H1 (cell line): Measurements from ENCODE around the gene POLL. TPM values are rescaled to one million over a fixed set of nuclear protein-coding genes. Genes with fewer than 3 reads are reported as not detected.

Experiments used
- CTCF ChIA-PET: fragments of 300-600 bp; sonication (Branson Sonifier 250); formaldehyde crosslinking; loops from one replicate; lab custom pipeline; 2021; ENCODE audit not compliant: partially characterized antibody; lab: Charles Lee
- POLR2A ChIA-PET: fragments of 300-600 bp; sonication (Branson Sonifier 250); formaldehyde crosslinking; loops from one replicate; lab custom pipeline; 2021; ENCODE audit warnings: inconsistent platforms; ENCODE audit not compliant: partially characterized antibody; lab: Charles Lee
- DNase-seq, 2 experiments: peaks; one replicate each; pipeline versions ENCODE4 v3.0.0 to v3.0.0-alpha.2; 2010 to 2022; ENCODE audit warnings: low spot score in 2 of 2, low read depth in 1 of 2, mixed read lengths in 1 of 2
- FAIRE-seq: peaks from 2 replicates; lab custom pipeline; 2011; peaks lifted over from hg19 to GRCh38; lab: Jason Lieb, UNC
- H2AFZ ChIP-seq: 2 replicates; pipeline ENCODE4 v1.8.1; 2012; ENCODE audit warnings: low read length, inconsistent platforms
- H2AK5ac ChIP-seq: 2 replicates; pipeline ENCODE4 v1.6.1; 2013; ENCODE audit warnings: low read depth, low read length
- H2BK120ac ChIP-seq: replicated peaks from 2 replicates; pipeline ENCODE3; 2013; ENCODE audit warnings: low read depth, low read length, inconsistent platforms
- H2BK12ac ChIP-seq: 2 replicates; pipeline ENCODE4 v1.6.1; 2013; ENCODE audit warnings: low read depth, low read length
- H2BK15ac ChIP-seq: 2 replicates; pipeline ENCODE4 v1.6.1; 2013; ENCODE audit warnings: low read length
- H2BK20ac ChIP-seq: 2 replicates; pipeline ENCODE4 v1.6.1; 2013; ENCODE audit warnings: low read length
- H2BK5ac ChIP-seq: 2 replicates; pipeline ENCODE4 v1.6.1; 2013; ENCODE audit warnings: low read depth, low read length
- H3K14ac ChIP-seq: 2 replicates; pipeline ENCODE4 v1.6.1; 2013; ENCODE audit warnings: inconsistent platforms; ENCODE audit not compliant: insufficient read length
- H3K18ac ChIP-seq: 2 replicates; pipeline ENCODE4 v1.6.1; 2013; ENCODE audit warnings: low read length; ENCODE audit errors: extremely low read depth
- H3K23ac ChIP-seq: 2 replicates; pipeline ENCODE4 v1.6.1; 2013; ENCODE audit warnings: inconsistent platforms; ENCODE audit not compliant: insufficient read length
- H3K23me2 ChIP-seq: 2 replicates; pipeline ENCODE4 v1.6.1; 2013; ENCODE audit warnings: low read depth, low read length
- H3K27ac ChIP-seq: 2 replicates; pipeline ENCODE4 v1.6.1; 2011; ENCODE audit warnings: low read depth, low read length, inconsistent platforms
- H3K27me3 ChIP-seq, 4 experiments: replicated peaks in 1 of 4; 1 replicate in 1 of 4; 2 replicates in 3 of 4; pipeline versions ENCODE4 v1.6.1 to v1.8.1; 2011 to 2013; ENCODE audit warnings: low read length in 3 of 4, mild to moderate bottlenecking in 3 of 4, inconsistent platforms in 2 of 4, mixed read lengths in 2 of 4, moderate library complexity in 1 of 4; ENCODE audit not compliant: control insufficient read depth in 3 of 4, insufficient read depth in 3 of 4; ENCODE audit errors: extremely low read depth in 1 of 4
- H3K36me3 ChIP-seq, 4 experiments: 2 replicates each; pipeline versions ENCODE4 v1.6.1 to v1.8.1; 2011 to 2013; ENCODE audit warnings: mild to moderate bottlenecking in 4 of 4, low read length in 3 of 4, moderate library complexity in 2 of 4, control low read depth in 1 of 4, inconsistent platforms in 1 of 4; ENCODE audit not compliant: insufficient read depth in 4 of 4, control insufficient read depth in 2 of 4
- H3K4ac ChIP-seq: replicated peaks from 2 replicates; pipeline ENCODE3; 2013; ENCODE audit warnings: low read length, low read depth, mixed read lengths, inconsistent platforms; ENCODE audit not compliant: insufficient read length
- H3K4me1 ChIP-seq, 4 experiments: replicated peaks in 1 of 4; 1 replicate in 1 of 4; 2 replicates in 3 of 4; pipeline versions ENCODE4 v1.6.1 to v1.8.1; 2011 to 2013; ENCODE audit warnings: low read length in 3 of 4, inconsistent platforms in 2 of 4, mixed read lengths in 1 of 4; ENCODE audit not compliant: insufficient read depth in 4 of 4, control insufficient read depth in 3 of 4
- H3K4me2 ChIP-seq, 2 experiments: 2 replicates each; pipeline versions ENCODE4 v1.6.1 to v1.8.1; 2011 to 2013; ENCODE audit warnings: low read depth in 2 of 2, low read length in 2 of 2, control low read depth in 1 of 2, inconsistent platforms in 1 of 2, mild to moderate bottlenecking in 1 of 2; ENCODE audit not compliant: insufficient read depth in 1 of 2
- H3K4me3 ChIP-seq, 4 experiments: fragments of 200-600, 300-600 bp in 1 of 4; sonication (generic), shearing (Covaris generic), sonication (Bioruptor Twin) in 1 of 4; 2 replicates each; pipeline versions ENCODE4 v1.5.1 to v1.8.1; 2011 to 2016; ENCODE audit warnings: low read length in 4 of 4, low read depth in 3 of 4, control low read depth in 2 of 4, inconsistent platforms in 2 of 4, mild to moderate bottlenecking in 2 of 4, mixed read lengths in 1 of 4, moderate library complexity in 1 of 4; ENCODE audit not compliant: insufficient read depth in 2 of 4; ENCODE audit errors: extremely low read depth in 1 of 4
- H3K56ac ChIP-seq: replicated peaks from 2 replicates; pipeline ENCODE3; 2013; ENCODE audit warnings: low read depth, mild to moderate bottlenecking, mixed read lengths, low read length, inconsistent platforms; ENCODE audit not compliant: insufficient read length
- H3K79me1 ChIP-seq: 2 replicates; pipeline ENCODE4 v1.6.1; 2013; ENCODE audit warnings: low read depth, low read length, control low read depth
- H3K79me2 ChIP-seq, 2 experiments: 2 replicates each; pipeline versions ENCODE4 v1.6.1 to v1.8.1; 2012 to 2013; ENCODE audit warnings: low read length in 2 of 2, mild to moderate bottlenecking in 2 of 2, inconsistent platforms in 1 of 2; ENCODE audit not compliant: insufficient read depth in 2 of 2, control insufficient read depth in 1 of 2
- H3K9ac ChIP-seq, 4 experiments: replicated peaks in 1 of 4; 1 replicate in 1 of 4; 2 replicates in 3 of 4; pipeline versions ENCODE4 v1.6.1 to v1.8.1; 2011 to 2013; ENCODE audit warnings: low read depth in 3 of 4, low read length in 3 of 4, control low read depth in 2 of 4, mild to moderate bottlenecking in 2 of 4, moderate library complexity in 2 of 4, inconsistent platforms in 1 of 4; ENCODE audit errors: extremely low read depth in 1 of 4
- H3K9me3 ChIP-seq, 2 experiments: 2 replicates each; pipeline versions ENCODE4 v1.6.1 to v1.8.1; 2012 to 2013; ENCODE audit warnings: mild to moderate bottlenecking in 2 of 2, moderate library complexity in 2 of 2, control low read depth in 1 of 2, inconsistent platforms in 1 of 2, low read depth in 1 of 2, low read length in 1 of 2, mixed read lengths in 1 of 2; ENCODE audit not compliant: insufficient read depth in 2 of 2
- H4K20me1 ChIP-seq, 2 experiments: replicated peaks in 1 of 2; 2 replicates each; pipeline versions ENCODE3 to v1.8.1; 2011 to 2013; ENCODE audit warnings: inconsistent platforms in 2 of 2, low read length in 2 of 2, mild to moderate bottlenecking in 1 of 2; ENCODE audit not compliant: insufficient read depth in 2 of 2, control insufficient read depth in 1 of 2
- H4K5ac ChIP-seq: 2 replicates; pipeline ENCODE4 v1.6.1; 2013; ENCODE audit warnings: low read length, low read depth, mixed read lengths, inconsistent platforms; ENCODE audit not compliant: insufficient read length
- H4K8ac ChIP-seq: 2 replicates; pipeline ENCODE4 v1.8.0; 2013; ENCODE audit warnings: mild to moderate bottlenecking, moderate library complexity, low read length, inconsistent platforms; ENCODE audit not compliant: insufficient read depth; ENCODE audit errors: extremely low read depth
- H4K91ac ChIP-seq: replicated peaks from 2 replicates; pipeline ENCODE3; 2013; ENCODE audit warnings: low read length, mixed read lengths, inconsistent platforms; ENCODE audit not compliant: insufficient read length
- BACH1 ChIP-seq: IDR thresholded peaks from 2 replicates; pipeline ENCODE4 v1.6.1; 2012; ENCODE audit warnings: low read length, improper control_type of control experiment
- CBX5 ChIP-seq: fragments of 300-800, 300-1000 bp; sonication (generic); IDR thresholded peaks from 2 replicates; pipeline ENCODE4 v1.7.1; 2016; ENCODE audit warnings: antibody characterized with exemption, low read length, low read depth
- CBX8 ChIP-seq: fragments of 300-800, 300-1000 bp; sonication (generic); IDR thresholded peaks from 2 replicates; pipeline ENCODE4 v1.7.1; 2016; ENCODE audit warnings: low read depth, low read length, borderline replicate concordance
- CTCF ChIP-seq, 3 experiments: IDR thresholded peaks; 1 replicate in 2 of 3; 2 replicates in 1 of 3; pipeline versions ENCODE4 v1.5.1 to v1.6.1; 2011; ENCODE audit warnings: low read length in 3 of 3, mild to moderate bottlenecking in 3 of 3, inconsistent platforms in 2 of 3, low read depth in 1 of 3, moderate library complexity in 1 of 3; ENCODE audit not compliant: insufficient read depth in 1 of 3; ENCODE audit errors: control extremely low read depth in 1 of 3
- FOSL1 ChIP-seq: IDR thresholded peaks from 2 replicates; pipeline ENCODE4 v1.6.1; 2011; ENCODE audit warnings: mild to moderate bottlenecking, low read depth, low read length, moderate library complexity; ENCODE audit not compliant: insufficient read depth
- GABPA ChIP-seq: IDR thresholded peaks from 2 replicates; pipeline ENCODE4 v1.6.1; 2011; ENCODE audit warnings: mild to moderate bottlenecking, low read length, moderate library complexity, borderline replicate concordance; ENCODE audit not compliant: insufficient read depth
- KDM4A ChIP-seq: IDR thresholded peaks from one replicate; pipeline ENCODE4 v1.7.1; 2012; ENCODE audit warnings: low read depth, mild to moderate bottlenecking, moderate library complexity, low read length, inconsistent platforms; ENCODE audit not compliant: severe bottlenecking
- PHF8 ChIP-seq: fragments of 200-600 bp; sonication (generic); conservative IDR thresholded peaks from 2 replicates; pipeline ENCODE4 v1.7.1; 2012; ENCODE audit warnings: low read depth, mild to moderate bottlenecking, inconsistent platforms, low read length, moderate library complexity
- SP1 ChIP-seq: IDR thresholded peaks from 2 replicates; pipeline ENCODE4 v1.6.1; 2011; ENCODE audit warnings: low read depth, low read length
- TAF1 ChIP-seq: IDR thresholded peaks from 2 replicates; pipeline ENCODE4 v1.6.1; 2011; ENCODE audit warnings: mild to moderate bottlenecking, low read depth, low read length
- WGBS, 2 experiments: shearing (Covaris generic) in 1 of 2; methylation state at CpG; one replicate each; pipeline versions ENCODE4 v1.1.6 to v1.1.7; 2013 to 2015; ENCODE audit warnings: low lambda C conversion rate in 2 of 2, mixed read lengths in 2 of 2, inconsistent platforms in 1 of 2, low coverage in 1 of 2, missing lambda C conversion rate in 1 of 2; ENCODE audit not compliant: insufficient replicate concordance in 2 of 2, insufficient coverage in 1 of 2, insufficient read length in 1 of 2; ENCODE audit errors: extremely low coverage in 1 of 2, missing lambda C conversion rate in 1 of 2; 5-methylcytosine and 5-hydroxymethylcytosine counted together
- polyA plus RNA-seq, 7 experiments: library from polyadenylated mRNA; depleted of rRNA in 3 of 7; stranded (reverse) in 5 of 7; unstranded in 2 of 7; fragments of >200 nt in 5 of 7; fragments of 200-250 nt in 2 of 7; gene quantifications; 1 replicate in 5 of 7; 2 replicates in 1 of 7; 4 replicates in 1 of 7; pipeline versions ENCODE4 v1.2.1 to v1.2.3, GENCODE V29; 2011 to 2013; ENCODE audit warnings: missing spikeins in 2 of 7, mixed read lengths in 2 of 7
- total RNA-seq: library from RNA; stranded (reverse); fragmentation: NEBNext Ultra II Directional; extraction: Animal tissue kit (Norgen Biotek cat#: 25700); gene quantifications from 2 replicates; pipeline ENCODE4 v1.2.1, GENCODE V29; 2021

POLL gene
- total and polyA plus RNA-seq, 2 of the 8 experiments (the other 6 are each of a cell fraction or from before 2014, with no cell fraction given): 26.1 to 45.9 TPM

GRCh38 chr10:101558204-101558603 is 29.9 kb downstream of the POLL start:
- Histone ChIP-seq H3K9me3 (no peaks in the 10 kb centered on the region), H3K14ac (no peak overlapping the region), H2AK5ac (no peak overlapping the region), H3K9ac (no peak overlapping the region), H2BK20ac (no peak overlapping the region), H3K4me2 (no peak overlapping the region), H2BK15ac (no peak overlapping the region), H3K27ac (no peak overlapping the region), H3K27me3 (no peaks in the 10 kb centered on the region), H3K4me3 (no peak overlapping the region), H3K36me3 (no peaks in the 10 kb centered on the region), H2AFZ (no peak overlapping the region), H4K20me1 (no peaks in the 10 kb centered on the region), H3K79me2 (no peaks in the 10 kb centered on the region), H2BK120ac (no peak overlapping the region), H3K4me1 (peaks cover 0 to 2% (median 0%) of the 10 kb centered on the region in 4 experiments; a peak in 2 of 7 replicates), H2BK12ac (no peak overlapping the region), H3K23ac (no peak overlapping the region), H3K4ac (no peak overlapping the region), H4K8ac (no peak overlapping the region; the same call in 1 of the 2 replicates), H3K23me2 (no peaks in the 10 kb centered on the region), H2BK5ac (peak overlapping the region; percentile 52; the same call in 1 of the 2 replicates), H4K91ac (no peak overlapping the region), H4K5ac (no peak overlapping the region), H3K18ac (peak overlapping the region; percentile 15; the same call in 1 of the 2 replicates), H3K56ac (no peak overlapping the region), H3K79me1 (no peaks in the 10 kb centered on the region)
- ChIA-PET CTCF (interaction anchor here (0.6 to 8.5 kb wide), 11 partner anchors 12 to 356 kb away, joined by 3 to 65 read pairs (median 5); no protein-coding TSS in a partner anchor), POLR2A (interaction anchor here (1.1 to 2.0 kb wide), 2 partner anchors 14 to 92 kb away, joined by 3 to 6 read pairs; no protein-coding TSS in a partner anchor)
- FAIRE-seq (no peak), DNase-seq (no peak)
- TF ChIP-seq TAF1: no peak
- TF ChIP-seq CBX8: no peak
- TF ChIP-seq CTCF (IDR thresholded peaks at IDR 0.05; ENCODE audit: control extremely low read depth in 1 of 3, insufficient read depth in 1 of 3, low read depth in 1 of 3, low read length in 3 of 3): no peak
- TF ChIP-seq BACH1: no peak
- TF ChIP-seq CBX5: no peak
- no peak for TF ChIP-seq KDM4A
- TF ChIP-seq PHF8: no peak
- no peak for TF ChIP-seq FOSL1
- TF ChIP-seq SP1: no peak
- TF ChIP-seq GABPA: no peak
- WGBS, 2 experiments: 91% methylated on average over 2 of the region's 2 CpGs; no CpG with 5 or more reads in 1 of the 2 experiments
